NCI-H1436 (cell line): ENCODE results near the gene CARD14.
A peak's percentile ranks its signal among the peaks of the same experiment; 100 is the strongest.
"Not testable (repeated sequence)": the region's sequence is repeated elsewhere in the genome, so short reads cannot be mapped to it uniquely, and the experiment has no call there.

Source experiments
- DNase-seq: peaks from one replicate; lab custom pipeline; 2025; lab: John Stamatoyannopoulos, UW

Gene CARD14

DNA sequence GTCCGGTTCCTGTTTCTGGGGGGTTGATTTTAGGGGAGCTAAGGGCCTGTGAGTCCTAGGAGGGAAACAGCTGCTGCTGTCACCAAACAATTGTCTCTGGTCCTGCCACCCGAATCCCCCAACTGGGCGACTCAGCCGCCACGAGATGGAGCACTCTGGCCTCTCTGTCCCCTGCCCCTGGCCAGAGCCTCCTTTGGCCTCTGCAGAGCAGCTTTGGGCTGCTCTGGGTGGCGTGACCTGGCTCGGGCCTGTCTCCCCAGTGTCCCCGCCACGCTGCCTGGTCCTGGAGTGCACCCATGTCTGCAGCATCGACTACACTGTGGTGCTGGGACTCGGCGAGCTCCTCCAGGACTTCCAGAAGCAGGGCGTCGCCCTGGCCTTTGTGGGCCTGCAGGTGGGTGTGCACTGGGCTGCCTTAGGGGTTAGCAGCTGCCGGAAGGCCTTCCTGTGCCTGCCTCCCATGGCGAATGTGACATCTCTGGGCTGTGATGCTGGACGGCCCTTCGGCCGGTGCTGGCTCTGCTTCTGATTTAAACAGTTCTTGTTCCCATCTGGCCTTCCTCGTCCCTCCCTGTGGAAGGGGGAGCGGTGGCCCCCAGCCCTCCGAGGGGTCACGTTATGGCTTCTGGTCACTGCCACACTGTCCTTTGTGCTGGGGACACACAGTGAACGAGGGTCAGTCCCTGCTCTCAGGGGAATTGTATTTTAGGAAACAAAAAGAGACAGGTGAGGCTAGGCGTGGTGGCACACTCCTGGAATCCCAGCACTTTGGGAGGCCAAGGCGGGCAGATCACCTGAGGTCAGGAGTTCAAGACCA, 79.3 kb downstream of the CARD14 start:
- no peak for DNase-seq

DNA sequence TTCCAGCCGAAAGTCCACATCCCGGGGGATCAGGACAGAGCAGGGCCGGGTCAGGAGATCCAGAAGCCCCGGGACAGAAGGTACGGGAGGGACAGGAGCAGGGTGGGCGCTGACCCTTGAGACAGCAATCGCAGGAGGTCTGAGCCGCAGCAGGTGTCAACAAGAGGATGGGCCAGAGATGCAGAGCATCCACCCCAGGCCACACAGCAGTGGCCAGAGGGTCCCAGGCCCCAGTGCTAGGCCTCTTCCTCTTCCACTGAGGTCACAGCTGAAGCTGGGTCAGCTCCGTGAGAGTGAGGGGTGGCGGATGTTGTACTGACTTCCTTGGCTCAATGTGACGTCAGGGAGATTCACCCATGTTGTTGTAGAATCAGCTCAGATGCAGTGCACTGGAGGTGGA, 82.1 kb downstream of the CARD14 start:
- DNase-seq, result no peak

- DNase-seq, result peak; percentile 81
These were observed 83.0 kb downstream of the CARD14 start for GRCh38 chr17:80252871-80253270.

DNA sequence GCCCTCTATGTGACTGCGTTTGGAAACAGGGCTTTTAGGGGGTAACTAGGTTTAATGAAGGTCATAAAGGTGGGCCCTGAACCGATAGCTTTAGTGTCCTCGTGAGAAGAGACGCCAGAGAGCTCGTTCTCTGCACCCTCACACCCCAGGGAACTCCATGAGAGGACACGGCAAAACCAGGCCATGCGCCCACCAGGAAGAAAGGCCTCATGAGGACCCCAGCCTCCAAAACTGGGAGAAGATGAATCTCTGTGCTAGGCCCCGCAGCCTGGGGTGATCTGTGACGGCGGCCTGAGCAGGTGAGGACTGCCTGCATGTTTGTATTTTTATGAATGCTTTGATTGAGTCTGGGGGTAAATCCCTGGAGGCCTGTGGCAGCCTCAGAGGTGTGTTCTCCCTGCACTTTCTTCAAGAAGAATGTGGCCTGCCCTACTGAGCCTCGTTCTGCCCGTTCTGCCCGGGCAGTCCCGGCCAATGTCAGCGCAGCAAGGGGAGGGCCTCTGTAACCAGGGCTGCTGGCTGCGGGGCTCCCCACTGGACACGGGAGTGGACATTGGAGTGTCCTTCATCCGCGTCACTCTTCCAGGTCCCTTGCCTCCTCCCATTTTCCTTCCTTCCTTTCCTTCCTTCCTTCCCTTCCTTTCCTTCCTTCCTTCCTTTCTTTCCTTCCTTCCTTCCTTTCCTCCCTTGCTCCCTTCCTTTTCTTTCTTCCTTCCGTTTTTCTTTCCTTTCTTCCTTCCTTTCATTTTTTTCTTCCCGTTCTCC, 84.0 kb downstream of the CARD14 start:
- DNase-seq, result no peak

DNA sequence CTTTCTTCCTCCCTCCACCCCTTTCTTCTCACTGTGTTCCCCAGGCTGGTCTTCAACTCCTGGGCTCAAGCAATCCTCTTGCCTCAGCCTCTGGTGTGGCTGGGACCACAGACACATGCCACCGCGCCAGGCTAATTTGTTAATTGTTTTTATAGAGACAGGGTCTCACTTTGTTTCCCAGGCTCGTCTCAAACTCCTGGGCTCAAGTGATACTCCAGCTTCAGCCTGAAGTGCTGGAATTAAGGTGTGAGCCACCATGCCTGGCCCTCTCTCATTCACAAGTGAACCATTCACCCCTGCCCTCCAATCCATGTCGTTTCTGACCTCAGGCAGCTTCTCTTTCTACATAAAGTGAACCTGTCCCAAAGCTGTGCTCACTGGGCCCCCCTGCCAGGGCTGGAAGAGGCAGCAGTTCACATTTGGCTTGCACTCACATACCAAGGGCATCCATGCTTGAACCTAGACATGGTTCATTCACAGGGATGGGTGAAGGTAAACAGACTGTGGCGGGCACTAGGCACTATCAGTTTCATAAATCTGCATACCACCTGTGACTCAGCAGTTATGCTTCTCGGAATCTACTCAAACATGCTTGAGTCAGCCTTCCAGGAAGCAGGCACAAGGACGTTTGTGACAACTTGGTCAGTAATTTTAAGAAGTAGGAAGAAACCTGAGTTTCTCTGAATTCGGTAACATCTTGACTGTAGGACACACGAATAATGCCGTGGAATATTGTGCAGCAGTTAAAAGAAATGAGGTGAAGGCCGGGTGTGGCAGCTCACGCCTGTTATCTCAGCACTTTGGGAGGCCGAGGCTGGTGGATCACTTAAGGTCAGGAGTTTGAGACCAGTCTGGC, 84.8 kb downstream of the CARD14 start:
- peak; percentile 39 for DNase-seq

- DNase-seq, result no peak
These were observed 86.2 kb downstream of the CARD14 start for GRCh38 chr17:80256034-80256350.

DNA sequence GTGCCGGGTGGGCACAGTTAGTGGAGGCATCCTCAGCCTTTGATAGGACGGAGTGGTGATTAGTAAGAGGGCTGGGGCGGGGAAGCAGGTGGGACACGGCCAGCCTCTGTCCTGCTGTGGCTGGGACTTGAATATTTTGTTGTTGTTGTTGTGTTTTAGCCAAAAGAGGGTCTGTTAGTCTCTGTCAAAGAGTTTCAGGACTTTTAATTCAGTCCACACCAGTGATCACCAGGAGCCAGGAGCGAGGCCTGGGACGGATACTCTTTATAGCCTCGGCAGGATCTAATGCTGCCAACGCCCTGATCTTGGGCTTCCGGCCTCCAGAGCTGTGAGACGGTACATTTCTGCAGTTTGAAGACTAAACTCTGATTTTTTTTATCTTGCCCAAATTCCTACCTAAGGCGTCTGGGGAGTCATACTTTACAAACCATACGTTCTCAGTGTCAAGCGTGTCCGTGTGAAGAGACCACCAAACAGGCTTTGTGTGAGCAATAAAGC, 87.9 kb downstream of the CARD14 start:
- no peak for DNase-seq

DNA sequence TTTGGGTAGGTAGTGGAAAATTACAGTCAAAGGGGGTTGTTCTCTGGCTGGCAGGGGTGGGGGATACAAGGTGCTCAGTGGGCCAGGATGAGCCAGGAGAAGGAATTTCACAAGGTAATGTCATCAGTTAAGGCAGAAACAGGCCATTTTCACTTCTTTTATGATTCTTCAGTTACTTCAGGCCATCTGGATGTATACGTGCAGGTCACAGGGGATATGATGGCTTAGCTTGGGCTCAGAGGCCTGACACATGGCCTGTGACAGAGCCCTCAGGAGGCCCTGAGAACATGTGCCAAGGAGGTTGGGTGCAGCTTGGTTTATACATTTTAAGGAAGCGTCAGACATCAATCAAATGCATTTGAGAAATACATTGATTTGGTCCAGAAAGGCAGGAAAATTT, 88.5 kb downstream of the CARD14 start:
- not testable (repeated sequence) for DNase-seq
